CD4-positive, CD25-positive, alpha-beta regulatory T cell (primary cell): ENCODE measurements around the gene SUDS3. TPM values are rescaled to one million over a fixed set of nuclear protein-coding genes. Genes with fewer than 3 reads are reported as not detected.

Experiments used
- ATAC-seq, 2 donors: fragments of 150-1000 bp; cut with Tn5 transposase; one replicate each; pipeline ENCODE4 v1.10.0; 2021; ENCODE audit warnings: low read depth in 2 of 2, moderate number of reproducible peaks in 2 of 2, moderate library complexity in 1 of 2
- DNase-seq, 3 donors: peaks; one replicate each; pipeline versions ENCODE4 v3.0.0 to v3.0.0-alpha.2; 2012 to 2022; ENCODE audit warnings: mixed read lengths in 1 of 3
- H3K27ac ChIP-seq: one replicate; pipeline ENCODE4 v1.7.0; 2013; ENCODE audit warnings: mild to moderate bottlenecking, low read length; ENCODE audit not compliant: insufficient read depth, poor library complexity, severe bottlenecking
- H3K27me3 ChIP-seq: one replicate; pipeline ENCODE4 v1.7.0; 2013; ENCODE audit warnings: low read length; ENCODE audit not compliant: control insufficient read depth, insufficient read depth
- H3K36me3 ChIP-seq: one replicate; pipeline ENCODE4 v1.7.0; 2013; ENCODE audit warnings: mild to moderate bottlenecking, low read length, moderate library complexity; ENCODE audit not compliant: control insufficient read depth, insufficient read depth
- H3K4me1 ChIP-seq: 2 replicates; pipeline ENCODE4 v1.7.0; 2013; ENCODE audit warnings: mild to moderate bottlenecking, low read length; ENCODE audit not compliant: insufficient read depth, control insufficient read depth, poor library complexity, severe bottlenecking
- H3K4me3 ChIP-seq: one replicate; pipeline ENCODE4 v1.7.0; 2013; ENCODE audit warnings: low read depth, mild to moderate bottlenecking, low read length, moderate library complexity
- H3K9me3 ChIP-seq, 2 experiments: 1 replicate in 1 of 2; 2 replicates in 1 of 2; pipeline ENCODE4 v1.7.0; 2013; ENCODE audit warnings: low read length in 2 of 2, mild to moderate bottlenecking in 1 of 2, moderate library complexity in 1 of 2; ENCODE audit not compliant: control insufficient read depth in 2 of 2
- H3K27ac Mint-ChIP-seq, 3 donors: one replicate each; pipeline ENCODE4 v1.8.0; 2020 to 2022; ENCODE audit warnings: mild to moderate bottlenecking in 3 of 3, mixed read lengths in 3 of 3, moderate library complexity in 2 of 3
- H3K27me3 Mint-ChIP-seq: one replicate; pipeline ENCODE4 v1.8.0; 2022; ENCODE audit warnings: mild to moderate bottlenecking, mixed read lengths
- H3K36me3 Mint-ChIP-seq: one replicate; pipeline ENCODE4 v1.8.0; 2020; ENCODE audit warnings: mixed read lengths
- H3K4me1 Mint-ChIP-seq, 4 donors: one replicate each; pipeline ENCODE4 v1.8.0; 2020 to 2022; ENCODE audit warnings: mixed read lengths in 4 of 4, mild to moderate bottlenecking in 1 of 4
- H3K4me3 Mint-ChIP-seq, 4 donors: one replicate each; pipeline ENCODE4 v1.8.0; 2020 to 2022; ENCODE audit warnings: mild to moderate bottlenecking in 4 of 4, mixed read lengths in 4 of 4, moderate library complexity in 3 of 4
- H3K9me3 Mint-ChIP-seq, 7 donors: one replicate each; pipeline ENCODE4 v1.8.0; 2020 to 2022; ENCODE audit warnings: mixed read lengths in 7 of 7, mild to moderate bottlenecking in 3 of 7, moderate library complexity in 2 of 7
- polyA plus RNA-seq, 4 donors: library from polyadenylated mRNA; unstranded; fragments of 300-500 nt; fragmentation: Illumina TruSeq; gene quantifications; one replicate each; pipeline ENCODE4 v1.2.3, GENCODE V29; 2021
- total RNA-seq: library from RNA; stranded (reverse); gene quantifications from one replicate; pipeline ENCODE4 v1.2.3, GENCODE V29; 2022

Gene SUDS3
- total and polyA plus RNA-seq, 5 donors from 2014 or later: 13.0 to 29.9 (median 13.7) TPM

- no peak overlapping the region for H3K27ac Mint-ChIP-seq
- no peak overlapping the region for H3K4me3 ChIP-seq
Observed at GRCh38 chr12:118425364-118425763, 49.0 kb downstream of the SUDS3 start.

GRCh38 chr12:118427819-118428218 is 51.5 kb downstream of the SUDS3 start:
- Histone ChIP-seq H3K27me3 (no peaks in the 10 kb centered on the region), H3K4me3 (no peak overlapping the region), H3K9me3 (no peaks in the 10 kb centered on the region), H3K36me3 (no peaks in the 10 kb centered on the region), H3K27ac (no peak overlapping the region), H3K4me1 (no peaks in the 10 kb centered on the region)
- DNase-seq (no peak), ATAC-seq (no peak)
- peaks cover 18% of the 10 kb centered on the region for H3K36me3 Mint-ChIP-seq
- no peaks in the 10 kb centered on the region for H3K27me3 Mint-ChIP-seq
- no peak overlapping the region for H3K4me3 Mint-ChIP-seq
- H3K4me1 Mint-ChIP-seq: peaks cover 0 to 3% (median 0%) of the 10 kb centered on the region in 4 donors
- no peaks in the 10 kb centered on the region for H3K9me3 Mint-ChIP-seq
- no peak overlapping the region for H3K27ac Mint-ChIP-seq

More at GRCh38 chr12:118425364-118425763, 49.0 kb downstream of the SUDS3 start:
- Histone ChIP-seq H3K36me3 (no peaks in the 10 kb centered on the region), H3K27ac (no peak overlapping the region), H3K4me1 (no peaks in the 10 kb centered on the region), H3K9me3 (no peaks in the 10 kb centered on the region), H3K27me3 (no peaks in the 10 kb centered on the region)
- Mint-ChIP-seq H3K4me3 (no peak overlapping the region), H3K27me3 (no peaks in the 10 kb centered on the region), H3K9me3 (no peaks in the 10 kb centered on the region), H3K36me3 (peaks cover 18% of the 10 kb centered on the region), H3K4me1 (peaks cover 0 to 3% (median 0%) of the 10 kb centered on the region in 4 donors)
- ATAC-seq (no peak), DNase-seq (no peak)

GRCh38 chr12:118428643-118429042 is 52.3 kb downstream of the SUDS3 start:
- no peak overlapping the region for H3K27ac Mint-ChIP-seq
- no peak for ATAC-seq
- Histone ChIP-seq H3K9me3 (no peaks in the 10 kb centered on the region), H3K27ac (no peak overlapping the region), H3K27me3 (no peaks in the 10 kb centered on the region), H3K4me1 (no peaks in the 10 kb centered on the region), H3K4me3 (no peak overlapping the region), H3K36me3 (no peaks in the 10 kb centered on the region)
- H3K4me1 Mint-ChIP-seq: peaks cover 0 to 3% (median 0%) of the 10 kb centered on the region in 4 donors
- H3K36me3 Mint-ChIP-seq: peaks cover 18% of the 10 kb centered on the region
- H3K9me3 Mint-ChIP-seq: no peaks in the 10 kb centered on the region
- no peak for DNase-seq
- no peak overlapping the region for H3K4me3 Mint-ChIP-seq
- no peaks in the 10 kb centered on the region for H3K27me3 Mint-ChIP-seq

- H3K9me3 ChIP-seq: no peaks in the 10 kb centered on the region
- no peak overlapping the region for H3K27ac ChIP-seq
- Mint-ChIP-seq H3K27me3 (no peaks in the 10 kb centered on the region), H3K27ac (no peak overlapping the region), H3K4me1 (peaks cover 0 to 3% (median 0%) of the 10 kb centered on the region in 4 donors), H3K9me3 (no peaks in the 10 kb centered on the region), H3K4me3 (no peak overlapping the region), H3K36me3 (peaks cover 18% of the 10 kb centered on the region)
- no peak overlapping the region for H3K4me3 ChIP-seq
- H3K36me3 ChIP-seq: no peaks in the 10 kb centered on the region
- ATAC-seq (no peak), DNase-seq (no peak)
- no peaks in the 10 kb centered on the region for H3K4me1 ChIP-seq
- H3K27me3 ChIP-seq: no peaks in the 10 kb centered on the region
Observed at GRCh38 chr12:118429688-118430383, 53.5 kb downstream of the SUDS3 start.

- no peak for ATAC-seq
- Mint-ChIP-seq H3K27ac (no peak overlapping the region), H3K27me3 (no peaks in the 10 kb centered on the region), H3K9me3 (peaks cover 0 to 3% (median 0%) of the 10 kb centered on the region in 7 donors), H3K36me3 (peaks cover 14% of the 10 kb centered on the region), H3K4me3 (no peak overlapping the region), H3K4me1 (no peaks in the 10 kb centered on the region)
- H3K4me3 ChIP-seq: no peak overlapping the region
- H3K9me3 ChIP-seq: no peaks in the 10 kb centered on the region
- H3K27ac ChIP-seq: no peak overlapping the region
- DNase-seq: no peak
- no peaks in the 10 kb centered on the region for H3K4me1 ChIP-seq
- no peaks in the 10 kb centered on the region for H3K36me3 ChIP-seq
- H3K27me3 ChIP-seq: no peaks in the 10 kb centered on the region
Observed at GRCh38 chr12:118430516-118430915, 54.2 kb downstream of the SUDS3 start.

GRCh38 chr12:118432812-118433545 is 56.6 kb downstream of the SUDS3 start:
- Mint-ChIP-seq H3K9me3 (peaks cover 0 to 4% (median 0%) of the 10 kb centered on the region in 7 donors), H3K27ac (no peak overlapping the region), H3K4me1 (no peaks in the 10 kb centered on the region), H3K36me3 (peaks cover 4% of the 10 kb centered on the region), H3K4me3 (no peak overlapping the region), H3K27me3 (no peaks in the 10 kb centered on the region)
- Histone ChIP-seq H3K9me3 (no peaks in the 10 kb centered on the region), H3K4me3 (no peak overlapping the region), H3K36me3 (no peaks in the 10 kb centered on the region), H3K4me1 (no peaks in the 10 kb centered on the region), H3K27ac (no peak overlapping the region), H3K27me3 (no peaks in the 10 kb centered on the region)
- DNase-seq (no peak), ATAC-seq (no peak)

- no peaks in the 10 kb centered on the region for H3K4me1 Mint-ChIP-seq
Observed at GRCh38 chr12:118436002-118436730, 59.8 kb downstream of the SUDS3 start.

More at GRCh38 chr12:118436002-118436730, 59.8 kb downstream of the SUDS3 start:
- ATAC-seq: no peak
- no peaks in the 10 kb centered on the region for H3K27me3 ChIP-seq
- no peaks in the 10 kb centered on the region for H3K36me3 ChIP-seq
- Mint-ChIP-seq H3K27me3 (peaks cover 4% of the 10 kb centered on the region), H3K27ac (no peak overlapping the region), H3K36me3 (no peaks in the 10 kb centered on the region), H3K4me3 (no peak overlapping the region), H3K9me3 (peaks cover 0 to 4% (median 1%) of the 10 kb centered on the region in 7 donors)
- no peak overlapping the region for H3K4me3 ChIP-seq
- no peaks in the 10 kb centered on the region for H3K4me1 ChIP-seq
- no peak for DNase-seq
- no peak overlapping the region for H3K27ac ChIP-seq
- H3K9me3 ChIP-seq: no peaks in the 10 kb centered on the region
